Liver (tissue), 9 donors: Measurements from ENCODE around the gene WDR74. TPM values are rescaled to one million over a fixed set of nuclear protein-coding genes. Genes with fewer than 3 reads are reported as not detected.

Experiments
- DNase-seq: peaks from one replicate; pipeline ENCODE4 v3.0.0-alpha.2; 2017; ENCODE audit warnings: low spot score
- H3K27ac ChIP-seq, 2 donors: one replicate each; pipeline ENCODE4 v1.7.0; 2013; ENCODE audit warnings: inconsistent platforms in 2 of 2, low read length in 2 of 2, control low read depth in 1 of 2, low read depth in 1 of 2, mild to moderate bottlenecking in 1 of 2
- H3K27me3 ChIP-seq, 4 donors: one replicate each; pipeline versions ENCODE4 v1.6.1 to v1.7.0; 2013; ENCODE audit warnings: low read length in 3 of 4, inconsistent platforms in 1 of 4, mild to moderate bottlenecking in 1 of 4, moderate library complexity in 1 of 4; ENCODE audit not compliant: control insufficient read depth in 4 of 4, insufficient read depth in 4 of 4
- H3K36me3 ChIP-seq, 4 donors: one replicate each; pipeline versions ENCODE4 v1.6.1 to v1.7.0; 2013; ENCODE audit warnings: low read length in 3 of 4, mild to moderate bottlenecking in 3 of 4, low read depth in 1 of 4, moderate library complexity in 1 of 4; ENCODE audit not compliant: control insufficient read depth in 4 of 4, insufficient read depth in 3 of 4
- H3K4me1 ChIP-seq, 4 donors: one replicate each; pipeline versions ENCODE4 v1.6.1 to v1.7.0; 2013; ENCODE audit warnings: low read length in 3 of 4, mild to moderate bottlenecking in 3 of 4, moderate library complexity in 1 of 4; ENCODE audit not compliant: control insufficient read depth in 4 of 4, insufficient read depth in 4 of 4
- H3K4me3 ChIP-seq, 3 donors: one replicate each; pipeline versions ENCODE4 v1.6.1 to v1.7.0; 2013; ENCODE audit warnings: low read length in 3 of 3, control low read depth in 1 of 3, low read depth in 1 of 3, mild to moderate bottlenecking in 1 of 3
- H3K9ac ChIP-seq, 2 donors: one replicate each; pipeline ENCODE4 v1.7.0; 2013; ENCODE audit warnings: low read length in 2 of 2, mild to moderate bottlenecking in 2 of 2, moderate library complexity in 2 of 2, control low read depth in 1 of 2, low read depth in 1 of 2
- H3K9me3 ChIP-seq, 4 donors: one replicate each; pipeline versions ENCODE4 v1.6.1 to v1.7.0; 2013; ENCODE audit warnings: low read length in 3 of 4; ENCODE audit not compliant: control insufficient read depth in 4 of 4
- CTCF ChIP-seq: fragments of 150-350 bp; IDR thresholded peaks from 2 replicates; pipeline ENCODE4 v1.5.1; 2017; ENCODE audit warnings: improper control_type of control experiment, low read depth, low read length; ENCODE audit not compliant: missing input control
- EGR1 ChIP-seq, 2 donors: IDR thresholded peaks; 2 replicates each; pipeline ENCODE4 v1.6.1; 2016 to 2018; ENCODE audit warnings: antibody characterized with exemption in 2 of 2, low read depth in 2 of 2
- FOXA1 ChIP-seq: IDR thresholded peaks from 2 replicates; pipeline ENCODE4 v1.6.1; 2016; ENCODE audit warnings: antibody characterized with exemption
- FOXA2 ChIP-seq: IDR thresholded peaks from 2 replicates; pipeline ENCODE4 v1.6.1; 2016; ENCODE audit warnings: antibody characterized with exemption
- HNF4A ChIP-seq, 2 donors: conservative IDR thresholded peaks; 2 replicates each; pipeline ENCODE4 v1.6.1; 2016; ENCODE audit warnings: antibody characterized with exemption in 2 of 2, mild to moderate bottlenecking in 2 of 2
- HNF4G ChIP-seq: IDR thresholded peaks from 2 replicates; pipeline ENCODE4 v1.6.1; 2016; ENCODE audit warnings: antibody characterized with exemption
- JUND ChIP-seq, 2 donors: IDR thresholded peaks; 2 replicates each; pipeline ENCODE4 v1.6.1; 2016; ENCODE audit warnings: antibody characterized with exemption in 2 of 2
- MAX ChIP-seq: IDR thresholded peaks from 2 replicates; pipeline ENCODE4 v1.6.1; 2016; ENCODE audit warnings: antibody characterized with exemption
- NR2F2 ChIP-seq: IDR thresholded peaks from 2 replicates; pipeline ENCODE4 v1.6.1; 2016; ENCODE audit warnings: antibody characterized with exemption
- RAD21 ChIP-seq, 2 donors: IDR thresholded peaks; 2 replicates each; pipeline ENCODE4 v1.6.1; 2016; ENCODE audit warnings: antibody characterized with exemption in 2 of 2, mild to moderate bottlenecking in 2 of 2
- RXRA ChIP-seq, 2 donors: IDR thresholded peaks; 2 replicates each; pipeline ENCODE4 v1.6.1; 2017 to 2018; ENCODE audit warnings: antibody characterized with exemption in 2 of 2, mild to moderate bottlenecking in 1 of 2
- SP1 ChIP-seq: IDR thresholded peaks from 2 replicates; pipeline ENCODE4 v1.6.1; 2018; ENCODE audit warnings: antibody characterized with exemption, mild to moderate bottlenecking
- TAF1 ChIP-seq: conservative IDR thresholded peaks from 2 replicates; pipeline ENCODE4 v1.6.1; 2016; ENCODE audit warnings: antibody characterized with exemption, mild to moderate bottlenecking
- YY1 ChIP-seq: IDR thresholded peaks from 2 replicates; pipeline ENCODE4 v1.6.1; 2016; ENCODE audit warnings: antibody characterized with exemption, mild to moderate bottlenecking
- ZBTB33 ChIP-seq: IDR thresholded peaks from 2 replicates; pipeline ENCODE4 v1.6.1; 2016; ENCODE audit warnings: antibody characterized with exemption
- WGBS: extraction: QIAGEN DNeasy Blood & Tissue Kit; methylation state at CpG from one replicate; pipeline ENCODE4 v1.1.7; 2013; 5-methylcytosine and 5-hydroxymethylcytosine counted together
- polyA plus RNA-seq, 2 donors: library from polyadenylated mRNA; stranded (reverse) in 1 of 2; unstranded in 1 of 2; fragments of 200-250 nt in 1 of 2; fragments of >200 nt in 1 of 2; fragmentation: Nextera tagmentation in 1 of 2; extraction: Ambion mirVana in 1 of 2; gene quantifications; one replicate each; pipeline versions ENCODE4 v1.2.1 to v1.2.3, GENCODE V29; 2013 to 2015
- total RNA-seq, 2 donors: library from RNA; depleted of rRNA; stranded (reverse); fragments of >200 nt; gene quantifications; one replicate each; pipeline ENCODE4 v1.2.3, GENCODE V29; 2014
- TF ChIP-seq, protein P1 (sequence below): IDR thresholded peaks from 2 replicates; pipeline ENCODE4 v1.6.1; 2016; ENCODE audit warnings: antibody characterized with exemption, mild to moderate bottlenecking
- TF ChIP-seq, protein P2 (sequence below): IDR thresholded peaks from 2 replicates; pipeline ENCODE4 v1.6.1; 2016; ENCODE audit warnings: antibody characterized with exemption
- donor health status: healthy.
- donor health status: healthy.
- donor health status: healthy.
- donor health status: healthy.
- donor health status: healthy.

WDR74 gene
- total and polyA plus RNA-seq, 4 donors: 17.1 to 22.5 (median 20.5) TPM

GRCh38 chr11:62885137-62885750 lies 45.9 kb upstream of the WDR74 start:
- no peak overlapping the region for H3K9ac ChIP-seq
- TF ChIP-seq RAD21 (IDR thresholded peaks at IDR 0.05): no peak
- TF ChIP-seq FOXA2: no peak
- TF ChIP-seq NR2F2: no peak
- TF ChIP-seq JUND (IDR thresholded peaks at IDR 0.05): no peak
- no peak for TF ChIP-seq YY1
- TF ChIP-seq FOXA1: no peak
- TF ChIP-seq, protein P1, sequence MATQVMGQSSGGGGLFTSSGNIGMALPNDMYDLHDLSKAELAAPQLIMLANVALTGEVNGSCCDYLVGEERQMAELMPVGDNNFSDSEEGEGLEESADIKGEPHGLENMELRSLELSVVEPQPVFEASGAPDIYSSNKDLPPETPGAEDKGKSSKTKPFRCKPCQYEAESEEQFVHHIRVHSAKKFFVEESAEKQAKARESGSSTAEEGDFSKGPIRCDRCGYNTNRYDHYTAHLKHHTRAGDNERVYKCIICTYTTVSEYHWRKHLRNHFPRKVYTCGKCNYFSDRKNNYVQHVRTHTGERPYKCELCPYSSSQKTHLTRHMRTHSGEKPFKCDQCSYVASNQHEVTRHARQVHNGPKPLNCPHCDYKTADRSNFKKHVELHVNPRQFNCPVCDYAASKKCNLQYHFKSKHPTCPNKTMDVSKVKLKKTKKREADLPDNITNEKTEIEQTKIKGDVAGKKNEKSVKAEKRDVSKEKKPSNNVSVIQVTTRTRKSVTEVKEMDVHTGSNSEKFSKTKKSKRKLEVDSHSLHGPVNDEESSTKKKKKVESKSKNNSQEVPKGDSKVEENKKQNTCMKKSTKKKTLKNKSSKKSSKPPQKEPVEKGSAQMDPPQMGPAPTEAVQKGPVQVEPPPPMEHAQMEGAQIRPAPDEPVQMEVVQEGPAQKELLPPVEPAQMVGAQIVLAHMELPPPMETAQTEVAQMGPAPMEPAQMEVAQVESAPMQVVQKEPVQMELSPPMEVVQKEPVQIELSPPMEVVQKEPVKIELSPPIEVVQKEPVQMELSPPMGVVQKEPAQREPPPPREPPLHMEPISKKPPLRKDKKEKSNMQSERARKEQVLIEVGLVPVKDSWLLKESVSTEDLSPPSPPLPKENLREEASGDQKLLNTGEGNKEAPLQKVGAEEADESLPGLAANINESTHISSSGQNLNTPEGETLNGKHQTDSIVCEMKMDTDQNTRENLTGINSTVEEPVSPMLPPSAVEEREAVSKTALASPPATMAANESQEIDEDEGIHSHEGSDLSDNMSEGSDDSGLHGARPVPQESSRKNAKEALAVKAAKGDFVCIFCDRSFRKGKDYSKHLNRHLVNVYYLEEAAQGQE: no peak
- TF ChIP-seq HNF4G: no peak
- no peak for TF ChIP-seq CTCF
- TF ChIP-seq RXRA (IDR thresholded peaks at IDR 0.05): no peak
- TF ChIP-seq ZBTB33: no peak
- no peak for TF ChIP-seq SP1
- no peak for TF ChIP-seq EGR1 (IDR thresholded peaks at IDR 0.05; ENCODE audit: low read depth in 2 of 2)
- no peak for TF ChIP-seq TAF1
- no peak for TF ChIP-seq MAX
- TF ChIP-seq HNF4A (conservative IDR thresholded peaks at IDR 0.05): no peak
- TF ChIP-seq, protein P2, sequence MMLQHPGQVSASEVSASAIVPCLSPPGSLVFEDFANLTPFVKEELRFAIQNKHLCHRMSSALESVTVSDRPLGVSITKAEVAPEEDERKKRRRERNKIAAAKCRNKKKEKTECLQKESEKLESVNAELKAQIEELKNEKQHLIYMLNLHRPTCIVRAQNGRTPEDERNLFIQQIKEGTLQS: no peak
- H3K27ac ChIP-seq: no peak overlapping the region
- WGBS: 92% methylated on average over 11 of the region's 11 CpGs
- no peaks in the 10 kb centered on the region for H3K9me3 ChIP-seq
- no peak for DNase-seq
- peaks cover 20 to 61% (median 58%) of the 10 kb centered on the region in 4 donors for H3K36me3 ChIP-seq
- H3K4me3 ChIP-seq: no peak overlapping the region
- peaks cover 0 to 18% (median 18%) of the 10 kb centered on the region in 4 donors for H3K4me1 ChIP-seq
- no peaks in the 10 kb centered on the region for H3K27me3 ChIP-seq
